GM21381 (cell line): ENCODE data around the gene CNNM3.

ENCODE experiments used
- ATAC-seq: cut with Tn5 transposase; IDR thresholded peaks from one replicate; pipeline ENCODE4 v1.9.1; 2021; ENCODE audit warnings: mild to moderate bottlenecking, moderate library complexity; ENCODE audit not compliant: unreplicated experiment

CNNM3 gene

GRCh38 chr2:96816836-96817702, 1.0 kb downstream of the CNNM3 start:
- ATAC-seq = no peak

GRCh38 chr2:96817882-96818281, 1.8 kb downstream of the CNNM3 start:
- no peak for ATAC-seq

- ATAC-seq = no peak
These were observed 3.2 kb downstream of the CNNM3 start for GRCh38 chr2:96819128-96819875.

GRCh38 chr2:96819876-96820511, 3.9 kb downstream of the CNNM3 start:
- ATAC-seq = no peak

GRCh38 chr2:96821113-96821675, 5.1 kb downstream of the CNNM3 start:
- no peak for ATAC-seq

GRCh38 chr2:96822786-96823185, 6.7 kb downstream of the CNNM3 start:
- ATAC-seq = no peak

GRCh38 chr2:96823198-96823597, 7.1 kb downstream of the CNNM3 start:
- ATAC-seq = no peak

- ATAC-seq = no peak
These were observed 8.2 kb downstream of the CNNM3 start for GRCh38 chr2:96824079-96824870.

- ATAC-seq = no peak
These were observed 9.0 kb downstream of the CNNM3 start for GRCh38 chr2:96825057-96825456.

- ATAC-seq = no peak
These were observed 10.6 kb downstream of the CNNM3 start for GRCh38 chr2:96826546-96827278.

- no peak for ATAC-seq
These were observed 12.4 kb downstream of the CNNM3 start for GRCh38 chr2:96828436-96828835.

- ATAC-seq = no peak
These were observed 12.8 kb downstream of the CNNM3 start for GRCh38 chr2:96828874-96829273.

- no peak for ATAC-seq
These were observed 14.0 kb downstream of the CNNM3 start for GRCh38 chr2:96830044-96830562.

- no peak for ATAC-seq
These were observed 15.6 kb downstream of the CNNM3 start for GRCh38 chr2:96831679-96832078.

- no peak for ATAC-seq
These were observed 16.3 kb downstream of the CNNM3 start for GRCh38 chr2:96832408-96832753.

GRCh38 chr2:96832754-96833507, 16.9 kb downstream of the CNNM3 start:
- ATAC-seq = no peak

- ATAC-seq = no peak
These were observed 19.8 kb downstream of the CNNM3 start for GRCh38 chr2:96835830-96836229.

- ATAC-seq = no peak
These were observed 21.5 kb downstream of the CNNM3 start for GRCh38 chr2:96837575-96837974.
